Omental fat pad (tissue), 4 donors: ENCODE results near the gene TSHZ1. TPM values are rescaled to one million over a fixed set of nuclear protein-coding genes. Genes with fewer than 3 reads are reported as not detected.

Experiments used
- ATAC-seq: fragments of 150-250 bp; one replicate; pipeline ENCODE4 v1.9.1; 2016; ENCODE audit warnings: mild to moderate bottlenecking, moderate library complexity; ENCODE audit not compliant: low FRiP score
- DNase-seq: peaks from one replicate; pipeline ENCODE4 v3.0.0-alpha.2; 2019; ENCODE audit warnings: low spot score
- total RNA-seq, 4 donors: library from RNA; depleted of rRNA; stranded (reverse); fragments of >200 nt; gene quantifications; one replicate each; pipeline ENCODE4 v1.1.0, GENCODE V29; 2016
- TF ChIP-seq, protein P1 (sequence below), 3 donors: fragments of 450-650 bp; IDR thresholded peaks; one replicate each; pipeline ENCODE4 v1.5.1; 2016 to 2017; ENCODE audit warnings: antibody characterized with exemption in 3 of 3, mild to moderate bottlenecking in 3 of 3, moderate library complexity in 2 of 3

Gene TSHZ1
- total RNA-seq, 4 donors from 2014 or later: 11.6 to 18.4 (median 13.7) TPM

DNA sequence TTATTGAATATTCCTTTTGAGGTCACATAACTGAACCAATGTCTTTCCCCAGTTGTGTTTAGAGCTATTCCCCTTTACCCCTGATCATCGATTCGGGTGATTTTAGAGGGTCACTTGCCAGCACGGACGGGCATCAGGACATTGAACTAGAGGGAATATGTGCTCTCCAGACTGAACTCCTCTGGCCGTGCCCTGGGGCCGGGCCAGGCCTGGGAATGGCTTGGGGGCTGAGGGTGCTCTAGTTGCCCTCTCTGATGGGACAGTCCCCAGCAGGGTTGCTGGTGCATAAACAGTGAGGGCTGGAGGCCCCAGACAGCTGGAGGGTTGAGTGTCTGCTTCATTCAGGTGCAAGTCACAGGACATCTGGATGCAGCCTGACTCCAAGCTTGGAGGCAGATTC is 126.2 kb downstream of the TSHZ1 start:
- TF ChIP-seq, protein P1, sequence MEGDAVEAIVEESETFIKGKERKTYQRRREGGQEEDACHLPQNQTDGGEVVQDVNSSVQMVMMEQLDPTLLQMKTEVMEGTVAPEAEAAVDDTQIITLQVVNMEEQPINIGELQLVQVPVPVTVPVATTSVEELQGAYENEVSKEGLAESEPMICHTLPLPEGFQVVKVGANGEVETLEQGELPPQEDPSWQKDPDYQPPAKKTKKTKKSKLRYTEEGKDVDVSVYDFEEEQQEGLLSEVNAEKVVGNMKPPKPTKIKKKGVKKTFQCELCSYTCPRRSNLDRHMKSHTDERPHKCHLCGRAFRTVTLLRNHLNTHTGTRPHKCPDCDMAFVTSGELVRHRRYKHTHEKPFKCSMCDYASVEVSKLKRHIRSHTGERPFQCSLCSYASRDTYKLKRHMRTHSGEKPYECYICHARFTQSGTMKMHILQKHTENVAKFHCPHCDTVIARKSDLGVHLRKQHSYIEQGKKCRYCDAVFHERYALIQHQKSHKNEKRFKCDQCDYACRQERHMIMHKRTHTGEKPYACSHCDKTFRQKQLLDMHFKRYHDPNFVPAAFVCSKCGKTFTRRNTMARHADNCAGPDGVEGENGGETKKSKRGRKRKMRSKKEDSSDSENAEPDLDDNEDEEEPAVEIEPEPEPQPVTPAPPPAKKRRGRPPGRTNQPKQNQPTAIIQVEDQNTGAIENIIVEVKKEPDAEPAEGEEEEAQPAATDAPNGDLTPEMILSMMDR (IDR thresholded peaks at IDR 0.05): no peak
- ATAC-seq (no peak), DNase-seq (no peak)

GRCh38 chr18:75337348-75337747 is 126.8 kb downstream of the TSHZ1 start:
- no peak for DNase-seq
- no peak for ATAC-seq
- TF ChIP-seq, protein P1 (IDR thresholded peaks at IDR 0.05): no peak

DNA sequence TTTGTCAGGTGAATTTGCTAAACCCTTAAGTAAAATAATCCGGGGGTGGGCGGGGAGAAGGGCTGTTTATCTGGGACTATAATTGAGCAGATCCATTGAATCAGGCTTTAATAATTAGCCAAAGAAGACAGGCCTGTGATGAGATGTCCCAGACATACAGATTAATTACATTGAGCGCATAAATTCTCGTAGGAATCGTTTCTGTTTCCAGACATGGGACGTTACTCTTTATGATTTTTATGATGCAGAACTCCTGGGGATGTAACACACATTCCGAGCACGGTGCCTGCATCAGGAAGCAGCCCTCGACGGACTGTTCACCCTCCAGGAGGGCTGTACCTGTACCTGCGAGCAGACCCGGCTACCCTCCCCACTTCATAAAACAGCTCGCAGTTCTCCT is 128.0 kb downstream of the TSHZ1 start:
- ATAC-seq: no peak
- no peak for DNase-seq
- TF ChIP-seq, protein P1 (IDR thresholded peaks at IDR 0.05): no peak

Other genes with a start within 250 kb of the TSHZ1 start
- gene PTGR3, start 1.7 kb upstream of the TSHZ1 start, total RNA-seq: 10 to 100 TPM; 16.9 to 24.3 (median 21.1) TPM
- gene SMIM21, start 216.9 kb downstream of the TSHZ1 start, total RNA-seq: not detected